Neural progenitor cell (in vitro differentiated cells): ENCODE results near the gene STK10.

ENCODE experiments used
- EZH2 ChIP-seq: fragments of 200-600 bp; sonication (generic); IDR thresholded peaks from 2 replicates; pipeline ENCODE4 v1.6.1; 2017; ENCODE audit warnings: antibody characterized with exemption, mild to moderate bottlenecking, moderate library complexity
- TF ChIP-seq, protein P1 (sequence below): fragments of 200-600 bp; sonication (generic); IDR thresholded peaks from 2 replicates; pipeline ENCODE4 v1.5.1; 2017; ENCODE audit warnings: antibody characterized with exemption, mild to moderate bottlenecking

DNA sequence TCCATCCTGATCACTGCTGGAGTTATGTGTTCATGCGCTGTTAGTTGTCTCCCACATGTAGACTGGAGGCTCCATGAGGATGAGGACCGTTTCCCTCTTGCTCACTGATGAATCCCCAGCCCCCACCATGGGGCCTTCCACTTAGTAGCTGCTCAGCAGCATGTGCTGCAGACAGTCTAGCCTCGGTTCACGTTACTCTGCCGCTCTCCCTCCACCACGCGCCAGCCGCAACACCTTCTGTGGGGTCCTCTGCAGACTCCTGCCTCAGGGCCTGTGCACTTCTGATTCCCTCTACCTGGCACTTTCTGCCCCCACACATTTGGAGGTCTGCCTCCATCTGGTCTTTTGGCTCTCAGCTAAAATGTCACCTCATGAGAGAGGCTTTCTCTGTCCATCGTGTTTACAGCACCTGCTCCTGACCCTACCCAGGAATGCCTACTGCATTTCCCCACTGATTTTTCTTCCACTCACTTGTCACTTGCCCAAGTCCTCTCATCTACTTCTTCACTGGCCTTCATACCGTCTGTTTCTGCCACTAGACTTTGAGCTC is 36.3 kb downstream of the STK10 start:
- no peak for TF ChIP-seq EZH2
- TF ChIP-seq, protein P1, sequence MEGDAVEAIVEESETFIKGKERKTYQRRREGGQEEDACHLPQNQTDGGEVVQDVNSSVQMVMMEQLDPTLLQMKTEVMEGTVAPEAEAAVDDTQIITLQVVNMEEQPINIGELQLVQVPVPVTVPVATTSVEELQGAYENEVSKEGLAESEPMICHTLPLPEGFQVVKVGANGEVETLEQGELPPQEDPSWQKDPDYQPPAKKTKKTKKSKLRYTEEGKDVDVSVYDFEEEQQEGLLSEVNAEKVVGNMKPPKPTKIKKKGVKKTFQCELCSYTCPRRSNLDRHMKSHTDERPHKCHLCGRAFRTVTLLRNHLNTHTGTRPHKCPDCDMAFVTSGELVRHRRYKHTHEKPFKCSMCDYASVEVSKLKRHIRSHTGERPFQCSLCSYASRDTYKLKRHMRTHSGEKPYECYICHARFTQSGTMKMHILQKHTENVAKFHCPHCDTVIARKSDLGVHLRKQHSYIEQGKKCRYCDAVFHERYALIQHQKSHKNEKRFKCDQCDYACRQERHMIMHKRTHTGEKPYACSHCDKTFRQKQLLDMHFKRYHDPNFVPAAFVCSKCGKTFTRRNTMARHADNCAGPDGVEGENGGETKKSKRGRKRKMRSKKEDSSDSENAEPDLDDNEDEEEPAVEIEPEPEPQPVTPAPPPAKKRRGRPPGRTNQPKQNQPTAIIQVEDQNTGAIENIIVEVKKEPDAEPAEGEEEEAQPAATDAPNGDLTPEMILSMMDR: no peak
